ENCODE data around the gene BTF3.

Gene BTF3

GRCh38 chr5:73499756-73500155 is 1.5 kb downstream of the BTF3 start:
- no peak for TF ChIP-seq CEBPB (IDR thresholded peaks at IDR 0.05)
- no peak for TF ChIP-seq RAD21 (IDR thresholded peaks at IDR 0.05; ENCODE audit: low read depth)
- TF ChIP-seq TCF12 (IDR thresholded peaks at IDR 0.05; ENCODE audit: low read depth) = no peak
- no peak for TF ChIP-seq MAX (IDR thresholded peaks at IDR 0.05)
- no peak for TF ChIP-seq ZBTB7A (IDR thresholded peaks at IDR 0.05; ENCODE audit: low read depth)
- TF ChIP-seq USF1 (IDR thresholded peaks at IDR 0.05) = no peak
- TF ChIP-seq EP300 (IDR thresholded peaks at IDR 0.05; ENCODE audit: borderline replicate concordance) = no peak
- TF ChIP-seq TAF1 (IDR thresholded peaks at IDR 0.05; ENCODE audit: low read depth) = no peak
- no peak for TF ChIP-seq TEAD4 (IDR thresholded peaks at IDR 0.05)
- TF ChIP-seq FOXM1 (IDR thresholded peaks at IDR 0.05; ENCODE audit: borderline replicate concordance, low read depth) = no peak
- no peak for TF ChIP-seq NFIC (IDR thresholded peaks at IDR 0.05)
- TF ChIP-seq REST (IDR thresholded peaks at IDR 0.05; ENCODE audit: low read depth) = no peak
- no peak for TF ChIP-seq YY1 (IDR thresholded peaks at IDR 0.05; ENCODE audit: low read depth)

- TF ChIP-seq USF1 (IDR thresholded peaks at IDR 0.05) = no peak
- TF ChIP-seq MAX (IDR thresholded peaks at IDR 0.05) = no peak
- TF ChIP-seq ZBTB7A (IDR thresholded peaks at IDR 0.05; ENCODE audit: low read depth) = no peak
- TF ChIP-seq EP300 (IDR thresholded peaks at IDR 0.05; ENCODE audit: borderline replicate concordance) = no peak
- no peak for TF ChIP-seq FOXM1 (IDR thresholded peaks at IDR 0.05; ENCODE audit: borderline replicate concordance, low read depth)
- TF ChIP-seq TCF12 (IDR thresholded peaks at IDR 0.05; ENCODE audit: low read depth) = no peak
- no peak for TF ChIP-seq CREB1 (IDR thresholded peaks at IDR 0.05; ENCODE audit: low read depth)
- TF ChIP-seq TEAD4 (IDR thresholded peaks at IDR 0.05) = no peak
- no peak for TF ChIP-seq NFIC (IDR thresholded peaks at IDR 0.05)
- no peak for TF ChIP-seq TAF1 (IDR thresholded peaks at IDR 0.05; ENCODE audit: low read depth)
- TF ChIP-seq CEBPB (IDR thresholded peaks at IDR 0.05) = no peak
- TF ChIP-seq REST (IDR thresholded peaks at IDR 0.05; ENCODE audit: low read depth) = no peak
- no peak for TF ChIP-seq YY1 (IDR thresholded peaks at IDR 0.05; ENCODE audit: low read depth)
- no peak for TF ChIP-seq RAD21 (IDR thresholded peaks at IDR 0.05; ENCODE audit: low read depth)
- no peak for TF ChIP-seq EGR1 (IDR thresholded peaks at IDR 0.05)
Measured at GRCh38 chr5:73501406-73501805, 3.2 kb downstream of the BTF3 start.

- no peak for TF ChIP-seq REST (IDR thresholded peaks at IDR 0.05; ENCODE audit: low read depth)
Measured at GRCh38 chr5:73506459-73506955, 8.3 kb downstream of the BTF3 start.

GRCh38 chr5:73507062-73507461 is 8.8 kb downstream of the BTF3 start:
- no peak for TF ChIP-seq EGR1 (IDR thresholded peaks at IDR 0.05)

GRCh38 chr5:73513996-73514395 is 15.8 kb downstream of the BTF3 start:
- TF ChIP-seq USF1 (IDR thresholded peaks at IDR 0.05) (no peak), CEBPB (IDR thresholded peaks at IDR 0.05) (no peak)

Data from Ishikawa (cell line).